Measurements from ENCODE around the gene LRRFIP1. TPM values are rescaled to one million over a fixed set of nuclear protein-coding genes. Genes with fewer than 3 reads are reported as not detected.

LRRFIP1 gene
- polyA plus RNA-seq, 1 of the 3 experiments (the other 2 are of a cell fraction): 47.3 TPM

DNA sequence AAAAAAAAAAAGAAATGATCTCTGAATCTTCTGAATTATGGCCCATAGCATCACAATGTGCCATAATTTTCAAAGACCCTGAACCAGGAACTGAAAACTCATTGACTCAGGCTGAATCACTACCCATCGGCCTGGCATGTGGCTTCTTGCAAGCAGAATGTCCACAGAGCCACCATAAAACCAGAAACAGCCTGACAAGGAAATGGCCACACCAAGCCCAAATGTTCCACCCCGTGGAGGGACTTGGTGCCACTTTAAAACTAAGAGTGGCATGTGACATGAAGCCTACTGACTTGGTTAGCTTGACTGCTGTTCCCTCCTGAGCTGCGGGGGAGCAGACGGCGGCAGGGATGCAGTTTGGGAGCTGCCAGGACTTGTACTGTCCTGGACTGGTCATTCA, 100.0 kb downstream of the LRRFIP1 start:
- H2AFZ ChIP-seq (ENCODE audit: low read depth): no peak overlapping the region
- H3K79me2 ChIP-seq (ENCODE audit: insufficient read depth): peaks cover 96% of the 10 kb centered on the region
- no peak for DNase-seq
- TF ChIP-seq NRF1 (IDR thresholded peaks at IDR 0.05; ENCODE audit: low read depth, low read length): no peak
- no peak for TF ChIP-seq MEF2A (IDR thresholded peaks at IDR 0.05; ENCODE audit: borderline replicate concordance, low read depth)
- TF ChIP-seq, protein P1, sequence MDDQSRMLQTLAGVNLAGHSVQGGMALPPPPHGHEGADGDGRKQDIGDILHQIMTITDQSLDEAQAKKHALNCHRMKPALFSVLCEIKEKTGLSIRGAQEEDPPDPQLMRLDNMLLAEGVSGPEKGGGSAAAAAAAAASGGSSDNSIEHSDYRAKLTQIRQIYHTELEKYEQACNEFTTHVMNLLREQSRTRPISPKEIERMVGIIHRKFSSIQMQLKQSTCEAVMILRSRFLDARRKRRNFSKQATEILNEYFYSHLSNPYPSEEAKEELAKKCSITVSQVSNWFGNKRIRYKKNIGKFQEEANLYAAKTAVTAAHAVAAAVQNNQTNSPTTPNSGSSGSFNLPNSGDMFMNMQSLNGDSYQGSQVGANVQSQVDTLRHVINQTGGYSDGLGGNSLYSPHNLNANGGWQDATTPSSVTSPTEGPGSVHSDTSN (IDR thresholded peaks at IDR 0.05): 0 out of 2 replicates have a peak, but pooled peaks have one; percentile 3
- no peak for TF ChIP-seq RAD21 (IDR thresholded peaks at IDR 0.05; ENCODE audit: low read length)
- TF ChIP-seq, protein P2, sequence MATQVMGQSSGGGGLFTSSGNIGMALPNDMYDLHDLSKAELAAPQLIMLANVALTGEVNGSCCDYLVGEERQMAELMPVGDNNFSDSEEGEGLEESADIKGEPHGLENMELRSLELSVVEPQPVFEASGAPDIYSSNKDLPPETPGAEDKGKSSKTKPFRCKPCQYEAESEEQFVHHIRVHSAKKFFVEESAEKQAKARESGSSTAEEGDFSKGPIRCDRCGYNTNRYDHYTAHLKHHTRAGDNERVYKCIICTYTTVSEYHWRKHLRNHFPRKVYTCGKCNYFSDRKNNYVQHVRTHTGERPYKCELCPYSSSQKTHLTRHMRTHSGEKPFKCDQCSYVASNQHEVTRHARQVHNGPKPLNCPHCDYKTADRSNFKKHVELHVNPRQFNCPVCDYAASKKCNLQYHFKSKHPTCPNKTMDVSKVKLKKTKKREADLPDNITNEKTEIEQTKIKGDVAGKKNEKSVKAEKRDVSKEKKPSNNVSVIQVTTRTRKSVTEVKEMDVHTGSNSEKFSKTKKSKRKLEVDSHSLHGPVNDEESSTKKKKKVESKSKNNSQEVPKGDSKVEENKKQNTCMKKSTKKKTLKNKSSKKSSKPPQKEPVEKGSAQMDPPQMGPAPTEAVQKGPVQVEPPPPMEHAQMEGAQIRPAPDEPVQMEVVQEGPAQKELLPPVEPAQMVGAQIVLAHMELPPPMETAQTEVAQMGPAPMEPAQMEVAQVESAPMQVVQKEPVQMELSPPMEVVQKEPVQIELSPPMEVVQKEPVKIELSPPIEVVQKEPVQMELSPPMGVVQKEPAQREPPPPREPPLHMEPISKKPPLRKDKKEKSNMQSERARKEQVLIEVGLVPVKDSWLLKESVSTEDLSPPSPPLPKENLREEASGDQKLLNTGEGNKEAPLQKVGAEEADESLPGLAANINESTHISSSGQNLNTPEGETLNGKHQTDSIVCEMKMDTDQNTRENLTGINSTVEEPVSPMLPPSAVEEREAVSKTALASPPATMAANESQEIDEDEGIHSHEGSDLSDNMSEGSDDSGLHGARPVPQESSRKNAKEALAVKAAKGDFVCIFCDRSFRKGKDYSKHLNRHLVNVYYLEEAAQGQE (IDR thresholded peaks at IDR 0.05; ENCODE audit: low read depth, low read length): no peak
- TF ChIP-seq EP300 (IDR thresholded peaks at IDR 0.05; ENCODE audit: borderline replicate concordance in 1 of 2, low read depth in 1 of 2, low read length in 1 of 2): no peak
- peak; percentile 13; the same call in 1 of the 2 replicates for TF ChIP-seq JUND (IDR thresholded peaks at IDR 0.05)
- TF ChIP-seq SMC3 (IDR thresholded peaks at IDR 0.05; ENCODE audit: low read depth, low read length): no peak
- TF ChIP-seq FOSL2 (IDR thresholded peaks at IDR 0.05; ENCODE audit: borderline replicate concordance, low read depth): peak; percentile 49; the same call in 1 of the 2 replicates
- TF ChIP-seq, protein P3, sequence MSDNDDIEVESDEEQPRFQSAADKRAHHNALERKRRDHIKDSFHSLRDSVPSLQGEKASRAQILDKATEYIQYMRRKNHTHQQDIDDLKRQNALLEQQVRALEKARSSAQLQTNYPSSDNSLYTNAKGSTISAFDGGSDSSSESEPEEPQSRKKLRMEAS (IDR thresholded peaks at IDR 0.05; ENCODE audit: low read depth): peak; percentile 57
- TF ChIP-seq GATA2 (CRISPR knock-in tag; IDR thresholded peaks at IDR 0.05): no peak
- peaks cover 45 to 54% of the 10 kb centered on the region in 2 experiments for H3K4me1 ChIP-seq (ENCODE audit: control insufficient read depth in 1 of 2, insufficient read depth in 2 of 2, low read depth in 1 of 2, low read length in 1 of 2)
- peak overlapping the region; percentile 36 to 63 for H3K27ac ChIP-seq (ENCODE audit: low read depth in 2 of 2, low read length in 1 of 2)
- no peaks in the 10 kb centered on the region for H3K9me2 ChIP-seq
- CTCF ChIA-PET: interaction anchor here (1.1 to 7.5 kb wide), 4 partner anchors 9 to 54 kb away, joined by 3 to 45 read pairs (median 6); no protein-coding TSS in a partner anchor
- no peaks in the 10 kb centered on the region for H3K9me3 ChIP-seq
- peaks cover 36% of the 10 kb centered on the region for H3F3A ChIP-seq (replicated peaks; ENCODE audit: insufficient read depth)
- H3K4me2 ChIP-seq: no peak overlapping the region
- H3K4me3 ChIP-seq (ENCODE audit: low read depth in 2 of 2, low read length in 1 of 2): no peak overlapping the region
- 81% methylated on average over 5 of the region's 5 CpGs for WGBS (ENCODE audit: low lambda C conversion rate)
- POLR2A ChIA-PET: no interaction called here
- no peaks in the 10 kb centered on the region for H3K27me3 ChIP-seq (ENCODE audit: insufficient read depth)
- H4K20me1 ChIP-seq (ENCODE audit: insufficient read depth): peaks cover 46% of the 10 kb centered on the region
- H3K9ac ChIP-seq: no peak overlapping the region
- H3K36me3 ChIP-seq (replicated peaks in 1 of 2; ENCODE audit: control insufficient read depth in 1 of 2, insufficient read depth in 2 of 2, low read length in 1 of 2): peaks cover 16 to 19% of the 10 kb centered on the region in 2 experiments

Measured in SK-N-SH (cell line).